ENCODE data around the gene CSMD2. TPM values are rescaled to one million over a fixed set of nuclear protein-coding genes. Genes with fewer than 3 reads are reported as not detected.

The CSMD2 gene
- total and polyA plus RNA-seq, 2 of the 8 experiments (the other 6 are each of a cell fraction or from before 2014, with no cell fraction given) = 7.0 to 14.7 TPM

- no peaks in the 10 kb centered on the region for H3K27me3 ChIP-seq (replicated peaks in 1 of 4; ENCODE audit: control insufficient read depth in 3 of 4, extremely low read depth in 1 of 4, insufficient read depth in 3 of 4, low read length in 3 of 4)
- no peak overlapping the region for H3K14ac ChIP-seq (ENCODE audit: insufficient read length)
- H3K23me2 ChIP-seq (ENCODE audit: low read depth, low read length) = no peaks in the 10 kb centered on the region
- H4K5ac ChIP-seq (ENCODE audit: insufficient read length, low read depth, low read length) = no peak overlapping the region
- H2BK20ac ChIP-seq (ENCODE audit: low read length) = no peak overlapping the region
- CTCF ChIA-PET (ENCODE audit: partially characterized antibody) = interaction anchor here (1.1 to 2.4 kb wide), 2 partner anchors 16 to 21 kb away, joined by 3 to 14 read pairs; no protein-coding TSS in a partner anchor
- H2BK15ac ChIP-seq (ENCODE audit: low read length) = no peak overlapping the region
- FAIRE-seq (no peak), DNase-seq (ENCODE audit: low read depth in 1 of 2, low spot score in 2 of 2) (no peak)
- no peak overlapping the region for H3K56ac ChIP-seq (replicated peaks; ENCODE audit: insufficient read length, low read depth, low read length)
- H4K91ac ChIP-seq (replicated peaks; ENCODE audit: insufficient read length, low read length) = no peak overlapping the region
- H2BK5ac ChIP-seq (ENCODE audit: low read depth, low read length) = no peak overlapping the region
- peaks cover 0 to 2% (median 0%) of the 10 kb centered on the region in 4 experiments; a peak in 2 of 8 replicates for H3K36me3 ChIP-seq (ENCODE audit: control insufficient read depth in 2 of 4, insufficient read depth in 4 of 4, low read length in 3 of 4)
- H4K20me1 ChIP-seq (replicated peaks in 1 of 2; ENCODE audit: control insufficient read depth in 1 of 2, insufficient read depth in 2 of 2, low read length in 2 of 2) = no peaks in the 10 kb centered on the region
- H3K27ac ChIP-seq (ENCODE audit: low read depth, low read length) = no peak overlapping the region
- no peaks in the 10 kb centered on the region for H3K4me1 ChIP-seq (replicated peaks in 1 of 4; ENCODE audit: control insufficient read depth in 3 of 4, insufficient read depth in 4 of 4, low read length in 3 of 4)
- WGBS, 2 experiments (ENCODE audit: extremely low coverage in 1 of 2, insufficient coverage in 1 of 2, insufficient read length in 1 of 2, insufficient replicate concordance in 2 of 2, low coverage in 1 of 2, low lambda C conversion rate in 2 of 2, missing lambda C conversion rate in 1 of 2) = 91% methylated on average over 9 of the region's 9 CpGs; no CpG with 5 or more reads in 1 of the 2 experiments
- no peak overlapping the region for H4K8ac ChIP-seq (ENCODE audit: extremely low read depth, insufficient read depth, low read length)
- no peak overlapping the region for H3K4me2 ChIP-seq (ENCODE audit: insufficient read depth in 1 of 2, low read depth in 2 of 2, low read length in 2 of 2)
- POLR2A ChIA-PET (ENCODE audit: partially characterized antibody) = no interaction called here
- H2BK120ac ChIP-seq (replicated peaks; ENCODE audit: low read depth, low read length) = no peak overlapping the region
- no peaks in the 10 kb centered on the region for H3K79me2 ChIP-seq (ENCODE audit: control insufficient read depth in 1 of 2, insufficient read depth in 2 of 2, low read length in 2 of 2)
- H3K9ac ChIP-seq (replicated peaks in 1 of 4; ENCODE audit: extremely low read depth in 1 of 4, low read depth in 3 of 4, low read length in 3 of 4) = no peak overlapping the region
- H3K4ac ChIP-seq (replicated peaks; ENCODE audit: insufficient read length, low read depth, low read length) = no peak overlapping the region
- H3K23ac ChIP-seq (ENCODE audit: insufficient read length) = no peak overlapping the region
- H3K4me3 ChIP-seq (ENCODE audit: extremely low read depth in 1 of 4, insufficient read depth in 2 of 4, low read depth in 3 of 4, low read length in 4 of 4) = no peak overlapping the region
- H2BK12ac ChIP-seq (ENCODE audit: low read depth, low read length) = no peak overlapping the region
- H2AK5ac ChIP-seq (ENCODE audit: low read depth, low read length) = no peak overlapping the region
- H3K9me3 ChIP-seq (ENCODE audit: insufficient read depth in 2 of 2, low read depth in 1 of 2, low read length in 1 of 2) = no peaks in the 10 kb centered on the region
- H2AFZ ChIP-seq (ENCODE audit: low read length) = no peak overlapping the region
- H3K79me1 ChIP-seq (ENCODE audit: low read depth, low read length) = no peaks in the 10 kb centered on the region
- no peak overlapping the region for H3K18ac ChIP-seq (ENCODE audit: extremely low read depth, low read length)
- no peak for TF ChIP-seq NANOG (IDR thresholded peaks at IDR 0.05; ENCODE audit: insufficient read depth, low read depth, low read length, poor library complexity, severe bottlenecking)
- TF ChIP-seq POLR2AphosphoS5 (IDR thresholded peaks at IDR 0.05; ENCODE audit: low read depth, low read length) = no peak
- TF ChIP-seq RNF2 (IDR thresholded peaks at IDR 0.05; ENCODE audit: borderline replicate concordance, low read depth, low read length, missing control alignments, poor library complexity, severe bottlenecking) = no peak
- no peak for TF ChIP-seq BACH1 (IDR thresholded peaks at IDR 0.05; ENCODE audit: low read length)
- TF ChIP-seq GTF2F1 (IDR thresholded peaks at IDR 0.05; ENCODE audit: borderline replicate concordance, low read depth, low read length) = no peak
- no peak for TF ChIP-seq SRF (IDR thresholded peaks at IDR 0.05; ENCODE audit: low read depth, low read length)
- TF ChIP-seq ATF3 (IDR thresholded peaks at IDR 0.05; ENCODE audit: insufficient read depth, low read depth, low read length) = no peak
- no peak for TF ChIP-seq RXRA (IDR thresholded peaks at IDR 0.05; ENCODE audit: insufficient read depth, low read depth, low read length)
- no peak for TF ChIP-seq TCF12 (IDR thresholded peaks at IDR 0.05; ENCODE audit: low read depth, low read length)
- no peak for TF ChIP-seq CTCF (IDR thresholded peaks at IDR 0.05; ENCODE audit: control extremely low read depth in 1 of 3, insufficient read depth in 1 of 3, low read depth in 1 of 3, low read length in 3 of 3)
Measured at GRCh38 chr1:33608825-33609400, 556.1 kb downstream of the CSMD2 start.
